K562 (cell line): ENCODE data around the gene ARID3B. TPM values are rescaled to one million over a fixed set of nuclear protein-coding genes. Genes with fewer than 3 reads are reported as not detected.

Experiments
- CLOCK ChIP-seq: fragments of 250-450 bp; sonication (Bioruptor Pico); IDR thresholded peaks from 2 replicates; pipeline ENCODE4 v1.4.0; 2020; ENCODE audit warnings: mild to moderate bottlenecking, moderate library complexity, borderline replicate concordance
- IRF9 ChIP-seq: fragments of 450-650 bp; IDR thresholded peaks from 2 replicates; pipeline ENCODE4 v1.6.1; 2016; ENCODE audit warnings: missing biosample characterization, missing genetic modification characterization
- LCOR ChIP-seq: sonication (generic); formaldehyde crosslinking; IDR thresholded peaks from 2 replicates; pipeline ENCODE4 v1.8.0; 2022; ENCODE audit warnings: mild to moderate bottlenecking, missing genetic modification reagents
- MTA1 ChIP-seq: fragments of 450-650 bp; IDR thresholded peaks from 2 replicates; pipeline ENCODE4 v1.6.1; 2017; ENCODE audit warnings: borderline replicate concordance
- MXI1 ChIP-seq: IDR thresholded peaks from 2 replicates; pipeline ENCODE4 v1.6.1; 2011; ENCODE audit warnings: low read depth, mild to moderate bottlenecking, improper control_type of control experiment, low read length
- NFRKB ChIP-seq: fragments of 450-650 bp; IDR thresholded peaks from 2 replicates; pipeline ENCODE4 v1.6.1; 2016; ENCODE audit warnings: low read depth
- PCBP1 ChIP-seq: fragments of 200-400 bp; formaldehyde crosslinking; IDR thresholded peaks from 2 replicates; pipeline ENCODE4 v1.6.1; 2018; ENCODE audit warnings: mild to moderate bottlenecking, low read depth, low read length; ENCODE audit not compliant: poor library complexity, severe bottlenecking
- PHF21A ChIP-seq: fragments of 450-650 bp; IDR thresholded peaks from 2 replicates; pipeline ENCODE4 v1.6.1; 2017; ENCODE audit warnings: low read depth, borderline replicate concordance
- PTTG1 ChIP-seq: fragments of 450-650 bp; IDR thresholded peaks from 2 replicates; pipeline ENCODE4 v1.6.1; 2016; ENCODE audit warnings: low read depth, mild to moderate bottlenecking, missing genetic modification characterization, missing compliant biosample characterization
- SMARCE1 ChIP-seq: fragments of 450-650 bp; IDR thresholded peaks from 2 replicates; pipeline ENCODE4 v1.7.1; 2016; ENCODE audit warnings: mild to moderate bottlenecking
- XRCC5 ChIP-seq: fragments of 200-400 bp; formaldehyde crosslinking; IDR thresholded peaks from 2 replicates; pipeline ENCODE4 v1.6.1; 2017; ENCODE audit warnings: low read depth, mild to moderate bottlenecking, low read length
- YY1 ChIP-seq, 3 experiments: IDR thresholded peaks; 2 replicates each; pipeline ENCODE4 v1.6.1; 2011; ENCODE audit warnings: low read length in 2 of 3, mild to moderate bottlenecking in 2 of 3, moderate library complexity in 2 of 3, borderline replicate concordance in 1 of 3, control low read depth in 1 of 3, low read depth in 1 of 3; ENCODE audit not compliant: insufficient read depth in 3 of 3, insufficient replicate concordance in 2 of 3, control insufficient read depth in 1 of 3, insufficient read length in 1 of 3; ENCODE audit errors: extremely low read depth in 1 of 3
- ZBTB34 ChIP-seq: fragments of 250-450 bp; sonication (Bioruptor Pico); IDR thresholded peaks from 2 replicates; pipeline ENCODE4 v1.8.0; 2021; ENCODE audit warnings: mild to moderate bottlenecking, moderate library complexity
- ZC3H8 ChIP-seq: fragments of 450-650 bp; IDR thresholded peaks from 2 replicates; pipeline ENCODE4 v1.6.1; 2017
- ZNF124 ChIP-seq: sonication (generic); formaldehyde crosslinking; IDR thresholded peaks from 2 replicates; pipeline ENCODE4 v1.8.1; 2022; ENCODE audit warnings: missing genetic modification reagents
- ZNF174 ChIP-seq: fragments of 250-450 bp; sonication (Bioruptor Pico); IDR thresholded peaks from 2 replicates; pipeline ENCODE4 v1.4.0; 2020; ENCODE audit warnings: mild to moderate bottlenecking
- ZNF639 ChIP-seq, 2 experiments: fragments of 200-800 bp in 1 of 2; sonication (Bioruptor generic) in 1 of 2; sonication (generic) in 1 of 2; formaldehyde crosslinking in 1 of 2; IDR thresholded peaks in 1 of 2; conservative IDR thresholded peaks in 1 of 2; 2 replicates each; pipeline versions ENCODE4 v1.5.0 to v1.6.1; 2016 to 2020; ENCODE audit warnings: missing compliant biosample characterization in 1 of 2, missing genetic modification characterization in 1 of 2, missing genetic modification reagents in 1 of 2
- ZNF766 ChIP-seq: fragments of 200-800 bp; sonication (Bioruptor generic); conservative IDR thresholded peaks from 2 replicates; pipeline ENCODE4 v1.6.1; 2016; ENCODE audit warnings: missing genetic modification characterization, missing compliant biosample characterization
- ZZZ3 ChIP-seq: fragments of 450-650 bp; IDR thresholded peaks from 2 replicates; pipeline ENCODE4 v1.6.1; 2016; ENCODE audit warnings: antibody characterized with exemption, mild to moderate bottlenecking, moderate library complexity
- polyA plus RNA-seq, 8 experiments: library from polyadenylated mRNA; depleted of rRNA in 4 of 8; stranded (reverse) in 5 of 8; unstranded in 3 of 8; fragments of >200 nt; fragmentation: Nextera tagmentation in 2 of 8; fragmentation: Illumina TruSeq in 1 of 8; extraction: Ambion mirVana in 2 of 8; extraction: Trizol in 1 of 8; gene quantifications; 2 replicates each; pipeline versions ENCODE4 v1.2.1 to v1.2.3, GENCODE V29; 2011 to 2014; ENCODE audit warnings: inconsistent platforms in 1 of 8, missing spikeins in 1 of 8
- total RNA-seq, 7 experiments: library from RNA; depleted of rRNA in 6 of 7; stranded (reverse); fragments of >200 nt in 6 of 7; fragmentation: Illumina TruSeq in 2 of 7; extraction: Trizol in 2 of 7; gene quantifications; 2 replicates each; pipeline versions ENCODE4 v1.2.1 to v1.2.3, GENCODE V29; 2011 to 2021; ENCODE audit warnings: low replicate concordance in 1 of 7

ARID3B gene
- total and polyA plus RNA-seq, 9 of the 15 experiments (the other 6 are each of a cell fraction or from before 2014, with no cell fraction given): 0.32 to 15.1 (median 7.1) TPM

- TF ChIP-seq MTA1 (peak; percentile 81; the same call in 1 of the 2 replicates), PHF21A (peak; percentile 66; the same call in 1 of the 2 replicates), ZNF639 (CRISPR knock-in tag; conservative IDR thresholded peaks at IDR 0.05 in 1 of 2, IDR thresholded peaks at IDR 0.05 in 1 of 2) (peak in 1 of 2 experiments; percentile 89; a peak in 2 of 4 replicates), ZBTB34 (CRISPR knock-in tag) (no peak), NFRKB (no peak), ZZZ3 (no peak), ZNF766 (peak; percentile 97), YY1 (IDR thresholded peaks at IDR 0.05; ENCODE audit: borderline replicate concordance in 1 of 3, control insufficient read depth in 1 of 3, extremely low read depth in 1 of 3, insufficient read depth in 3 of 3, insufficient read length in 1 of 3, insufficient replicate concordance in 2 of 3, low read depth in 1 of 3, low read length in 2 of 3) (peak in 1 of 3 experiments; percentile 7), ZNF174 (no peak), IRF9 (tag) (no peak), ZNF124 (no peak), PCBP1 (peak; percentile 89), SMARCE1 (peak; percentile 97), LCOR (CRISPR knock-in tag) (peak; percentile 95), PTTG1 (tag) (no peak), CLOCK (CRISPR knock-in tag) (no peak; the same call in 1 of the 2 replicates), ZC3H8 (no peak), XRCC5 (peak; percentile 93), MXI1 (peak; percentile 9; the same call in 1 of the 2 replicates)
These were observed 5.0 kb downstream of the ARID3B start (continued) for GRCh38 chr15:74545776-74546656.
